IMR-90 (cell line): ENCODE data around the gene PLEKHD1. TPM values are rescaled to one million over a fixed set of nuclear protein-coding genes. Genes with fewer than 3 reads are reported as not detected.

Source experiments
- ATAC-seq: fragments of 200-7000 bp; cut with Tn5 transposase; 2 replicates; pipeline ENCODE4 v1.9.1; 2020; ENCODE audit warnings: low read depth, mild to moderate bottlenecking, moderate library complexity
- BruUV-seq: library from RNA; stranded (reverse); fragments of 400-500 nt; replicated peaks from 2 replicates; lab custom pipeline; 2021; lab: Mats Ljungman, UMichigan
- CTCF ChIA-PET: fragments of 300-600 bp; formaldehyde crosslinking; extraction: SDS; loops from one replicate; lab custom pipeline; 2021; ENCODE audit warnings: antibody characterized with exemption; lab: Yijun Ruan, JAX
- POLR2A ChIA-PET: fragments of 300-600 bp; sonication (Branson Sonifier 250); formaldehyde crosslinking; loops from one replicate; lab custom pipeline; 2022; ENCODE audit warnings: antibody characterized with exemption; ENCODE audit not compliant: unreplicated experiment; lab: Charles Lee
- DNase-seq: peaks from one replicate; pipeline ENCODE4 v3.0.0; 2013
- H2AFZ ChIP-seq: replicated peaks from 2 replicates; pipeline ENCODE3; 2013; ENCODE audit warnings: low read length, mild to moderate bottlenecking; ENCODE audit not compliant: poor library complexity
- H2AK5ac ChIP-seq: 2 replicates; pipeline ENCODE4 v1.6.1; 2013; ENCODE audit warnings: low read depth, low read length, inconsistent platforms
- H2AK9ac ChIP-seq: replicated peaks from 2 replicates; pipeline ENCODE3; 2013; ENCODE audit warnings: mild to moderate bottlenecking, low read depth, low read length, moderate library complexity; ENCODE audit not compliant: poor library complexity
- H2BK120ac ChIP-seq: 2 replicates; pipeline ENCODE4 v1.6.1; 2013; ENCODE audit warnings: low read depth, low read length, inconsistent platforms
- H2BK15ac ChIP-seq: 3 replicates; pipeline ENCODE4 v1.6.1; 2013; ENCODE audit warnings: low read depth, low read length, inconsistent platforms
- H2BK20ac ChIP-seq: 2 replicates; pipeline ENCODE4 v1.6.1; 2013; ENCODE audit warnings: low read depth, mild to moderate bottlenecking, inconsistent platforms, low read length, moderate library complexity
- H2BK5ac ChIP-seq: 2 replicates; pipeline ENCODE4 v1.6.1; 2013; ENCODE audit warnings: mild to moderate bottlenecking, low read depth, low read length, inconsistent platforms; ENCODE audit not compliant: poor library complexity, severe bottlenecking
- H3K14ac ChIP-seq: replicated peaks from 2 replicates; pipeline ENCODE4 v1.6.1; 2013; ENCODE audit warnings: low read depth, low read length, inconsistent platforms
- H3K18ac ChIP-seq: 2 replicates; pipeline ENCODE4 v1.6.1; 2013; ENCODE audit warnings: low read depth, low read length, control low read depth
- H3K23ac ChIP-seq: 2 replicates; pipeline ENCODE4 v1.6.1; 2013; ENCODE audit warnings: low read depth, low read length, inconsistent platforms
- H3K27ac ChIP-seq: 2 replicates; pipeline ENCODE4 v1.5.1; 2013; ENCODE audit warnings: mild to moderate bottlenecking, control low read depth, low read length; ENCODE audit not compliant: insufficient read depth
- H3K27me3 ChIP-seq: 2 replicates; pipeline ENCODE4 v1.6.1; 2013; ENCODE audit warnings: low read length; ENCODE audit not compliant: control insufficient read depth, insufficient read depth
- H3K36me3 ChIP-seq: 2 replicates; pipeline ENCODE4 v1.6.1; 2013; ENCODE audit warnings: low read length, mixed read lengths; ENCODE audit not compliant: control insufficient read depth, insufficient read depth
- H3K4ac ChIP-seq: 2 replicates; pipeline ENCODE4 v1.6.1; 2013; ENCODE audit warnings: low read depth, low read length, inconsistent platforms
- H3K4me1 ChIP-seq: 2 replicates; pipeline ENCODE4 v1.6.1; 2013; ENCODE audit warnings: low read length, mixed read lengths; ENCODE audit not compliant: control insufficient read depth, insufficient read depth
- H3K4me2 ChIP-seq: 2 replicates; pipeline ENCODE4 v1.6.1; 2013; ENCODE audit warnings: low read depth, mild to moderate bottlenecking, control low read depth, low read length, moderate library complexity
- H3K4me3 ChIP-seq: 2 replicates; pipeline ENCODE4 v1.5.1; 2013; ENCODE audit warnings: low read depth, mild to moderate bottlenecking, control low read depth, low read length, moderate library complexity; ENCODE audit not compliant: insufficient read depth
- H3K56ac ChIP-seq: 2 replicates; pipeline ENCODE4 v1.6.1; 2013; ENCODE audit warnings: low read length, inconsistent platforms; ENCODE audit not compliant: insufficient read depth; ENCODE audit errors: extremely low read depth
- H3K79me1 ChIP-seq, 2 experiments: 2 replicates each; pipeline ENCODE4 v1.6.1; 2013; ENCODE audit warnings: low read length in 2 of 2, inconsistent platforms in 1 of 2, low read depth in 1 of 2
- H3K9ac ChIP-seq: 2 replicates; pipeline ENCODE4 v1.6.1; 2013; ENCODE audit warnings: low read depth, low read length, control low read depth
- H3K9me1 ChIP-seq: 2 replicates; pipeline ENCODE4 v1.6.1; 2013; ENCODE audit warnings: low read length, inconsistent platforms; ENCODE audit not compliant: insufficient read depth
- H3K9me3 ChIP-seq: 2 replicates; pipeline ENCODE4 v1.6.1; 2013; ENCODE audit warnings: low read length; ENCODE audit not compliant: control insufficient read depth, insufficient read depth
- H4K20me1 ChIP-seq: 2 replicates; pipeline ENCODE4 v1.6.1; 2013; ENCODE audit warnings: low read length, inconsistent platforms; ENCODE audit not compliant: insufficient read depth
- H4K5ac ChIP-seq: 2 replicates; pipeline ENCODE4 v1.6.1; 2013; ENCODE audit warnings: mild to moderate bottlenecking, low read depth, low read length, control low read depth
- H4K8ac ChIP-seq, 2 experiments: 2 replicates each; pipeline ENCODE4 v1.6.1; 2013; ENCODE audit warnings: low read depth in 2 of 2, low read length in 2 of 2, control low read depth in 1 of 2, inconsistent platforms in 1 of 2
- H4K91ac ChIP-seq: 2 replicates; pipeline ENCODE4 v1.6.1; 2013; ENCODE audit warnings: low read depth, low read length, inconsistent platforms; ENCODE audit not compliant: insufficient read depth
- BHLHE40 ChIP-seq: fragments of 150-350 bp; IDR thresholded peaks from 2 replicates; pipeline ENCODE4 v1.6.1; 2016; ENCODE audit warnings: mild to moderate bottlenecking, low read depth, low read length
- CEBPB ChIP-seq: IDR thresholded peaks from 2 replicates; pipeline ENCODE4 v1.6.1; 2012; ENCODE audit warnings: low read depth, low read length, improper control_type of control experiment
- CHD1 ChIP-seq: IDR thresholded peaks from 2 replicates; pipeline ENCODE4 v1.6.1; 2012; ENCODE audit warnings: low read depth, low read length, improper control_type of control experiment
- FOS ChIP-seq: fragments of 150-350 bp; IDR thresholded peaks from 2 replicates; pipeline ENCODE4 v1.6.1; 2016; ENCODE audit warnings: low read depth, low read length
- MAFK ChIP-seq: IDR thresholded peaks from 2 replicates; pipeline ENCODE4 v1.6.1; 2012; ENCODE audit warnings: low read depth, low read length, improper control_type of control experiment
- MAZ ChIP-seq: IDR thresholded peaks from 2 replicates; pipeline ENCODE4 v1.6.1; 2012; ENCODE audit warnings: low read depth, mild to moderate bottlenecking, low read length, improper control_type of control experiment, moderate library complexity, borderline replicate concordance
- MXI1 ChIP-seq: IDR thresholded peaks from 2 replicates; pipeline ENCODE4 v1.6.1; 2012; ENCODE audit warnings: low read depth, mild to moderate bottlenecking, low read length, moderate library complexity, borderline replicate concordance
- NFE2L2 ChIP-seq: fragments of 150-350 bp; IDR thresholded peaks from 2 replicates; pipeline ENCODE4 v1.6.1; 2016; ENCODE audit warnings: low read depth, mild to moderate bottlenecking, low read length
- POLR2A ChIP-seq: IDR thresholded peaks from 2 replicates; pipeline ENCODE4 v1.6.1; 2012; ENCODE audit warnings: mild to moderate bottlenecking, low read depth, low read length
- RAD21 ChIP-seq: IDR thresholded peaks from 2 replicates; pipeline ENCODE4 v1.6.1; 2012; ENCODE audit warnings: low read length, improper control_type of control experiment
- RCOR1 ChIP-seq: IDR thresholded peaks from 2 replicates; pipeline ENCODE4 v1.6.1; 2012; ENCODE audit warnings: mild to moderate bottlenecking, low read length, improper control_type of control experiment; ENCODE audit not compliant: insufficient replicate concordance
- RFX5 ChIP-seq: IDR thresholded peaks from 2 replicates; pipeline ENCODE4 v1.8.0; 2012; ENCODE audit warnings: low read depth, mild to moderate bottlenecking, low read length, moderate library complexity
- SMC3 ChIP-seq: fragments of 150-350 bp; IDR thresholded peaks from 2 replicates; pipeline ENCODE4 v1.6.1; 2016; ENCODE audit warnings: low read depth, mild to moderate bottlenecking, antibody characterized with exemption, low read length, moderate library complexity
- WGBS, 2 experiments: methylation state at CpG; one replicate each; pipeline versions ENCODE4 v1.1.5 to v1.1.7; 2013; ENCODE audit warnings: missing lambda C conversion rate in 2 of 2; ENCODE audit not compliant: insufficient read length in 1 of 2; ENCODE audit errors: extremely low coverage in 2 of 2; 5-methylcytosine and 5-hydroxymethylcytosine counted together
- dilution Hi-C: fragments of 300-500 bp; cut with HindIII; formaldehyde crosslinking; loops from one replicate; pipeline ENCODE4 v1.14.3; 2018; ENCODE audit warnings: low sequenced_read_pairs; ENCODE audit not compliant: unreplicated experiment
- in situ Hi-C: fragments of 300-500 bp; cut with MboI; formaldehyde crosslinking; loops from 3 replicates; pipeline ENCODE4 v1.14.3; 2019; ENCODE audit warnings: low sequenced_read_pairs, inconsistent platforms, mixed read lengths
- intact Hi-C: fragments of 100-400 bp; cut with micrococcal nuclease; formaldehyde crosslinking; loops from 2 replicates; pipeline ENCODE4 v1.10.0; 2022
- polyA plus RNA-seq, 3 experiments: library from polyadenylated mRNA; depleted of rRNA; stranded (reverse); fragments of >200 nt; gene quantifications; 2 replicates each; pipeline ENCODE4 v1.2.3, GENCODE V29; 2012; ENCODE audit warnings: low replicate concordance in 1 of 3
- total RNA-seq: library from RNA; depleted of rRNA; stranded (reverse); fragments of >200 nt; gene quantifications from 2 replicates; pipeline ENCODE4 v1.2.3, GENCODE V29; 2012
- TF ChIP-seq, protein P1 (sequence below): fragments of 150-350 bp; IDR thresholded peaks from 2 replicates; pipeline ENCODE4 v1.6.1; 2017; ENCODE audit warnings: mild to moderate bottlenecking, antibody characterized with exemption, low read length, low read depth
- TF ChIP-seq, protein P2 (sequence below): fragments of 150-350 bp; IDR thresholded peaks from 2 replicates; pipeline ENCODE4 v1.6.1; 2016; ENCODE audit warnings: low read depth, mild to moderate bottlenecking, low read length, moderate library complexity, borderline replicate concordance
- TF ChIP-seq, protein P3 (sequence below): conservative IDR thresholded peaks from 2 replicates; pipeline ENCODE4 v1.5.1; 2012; ENCODE audit warnings: mild to moderate bottlenecking, low read depth, low read length, improper control_type of control experiment

PLEKHD1 gene
- total and polyA plus RNA-seq, 2 of the 4 experiments (the other 2 are of a cell fraction), result under 0.01 TPM; not detected in 1

DNA sequence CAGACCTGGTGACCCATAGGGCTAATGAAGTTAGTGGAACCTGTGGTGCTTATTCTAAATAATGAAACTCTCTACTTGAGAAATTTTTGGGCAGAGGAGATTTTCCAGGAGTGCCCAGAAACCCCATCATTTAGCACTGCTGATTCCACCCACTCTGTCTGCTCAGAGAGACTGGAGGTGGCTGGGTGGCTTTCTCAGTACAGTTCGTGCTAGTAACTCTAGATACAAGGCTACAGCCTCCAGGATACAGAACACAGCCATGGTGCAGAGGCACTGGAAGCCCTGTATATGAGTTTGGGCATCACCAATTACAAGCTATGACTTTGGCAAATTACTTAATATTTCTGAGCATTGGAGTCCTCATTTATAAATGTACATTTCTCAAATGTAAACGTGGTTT, 57.8 kb downstream of the PLEKHD1 start:
- H2BK120ac ChIP-seq, result no peak overlapping the region
- H3K56ac ChIP-seq, result no peak overlapping the region
- WGBS, 2 experiments, result no CpG with 5 or more reads among the region's 2 CpGs
- dilution Hi-C loops, result no loop called here
- H3K36me3 ChIP-seq, result no peaks in the 10 kb centered on the region
- no peaks in the 10 kb centered on the region for H3K9me1 ChIP-seq
- no peak overlapping the region for H2AFZ ChIP-seq
- no peaks in the 10 kb centered on the region for H3K4me1 ChIP-seq
- no peak overlapping the region for H3K9ac ChIP-seq
- ChIA-PET POLR2A (no interaction called here), CTCF (no interaction called here)
- no peak overlapping the region for H3K4ac ChIP-seq
- H2AK9ac ChIP-seq, result no peak overlapping the region
- BruUV-seq, result no TSS peak
- no peak for TF ChIP-seq RFX5
- no peak for TF ChIP-seq CEBPB
- no peak for TF ChIP-seq CHD1
- TF ChIP-seq MAZ, result no peak
- no peak for TF ChIP-seq BHLHE40
- TF ChIP-seq, protein P1, sequence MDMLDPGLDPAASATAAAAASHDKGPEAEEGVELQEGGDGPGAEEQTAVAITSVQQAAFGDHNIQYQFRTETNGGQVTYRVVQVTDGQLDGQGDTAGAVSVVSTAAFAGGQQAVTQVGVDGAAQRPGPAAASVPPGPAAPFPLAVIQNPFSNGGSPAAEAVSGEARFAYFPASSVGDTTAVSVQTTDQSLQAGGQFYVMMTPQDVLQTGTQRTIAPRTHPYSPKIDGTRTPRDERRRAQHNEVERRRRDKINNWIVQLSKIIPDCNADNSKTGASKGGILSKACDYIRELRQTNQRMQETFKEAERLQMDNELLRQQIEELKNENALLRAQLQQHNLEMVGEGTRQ, result no peak
- TF ChIP-seq POLR2A, result no peak
- TF ChIP-seq MAFK, result no peak
- TF ChIP-seq MXI1, result no peak
- no peak for TF ChIP-seq SMC3
- TF ChIP-seq, protein P2, sequence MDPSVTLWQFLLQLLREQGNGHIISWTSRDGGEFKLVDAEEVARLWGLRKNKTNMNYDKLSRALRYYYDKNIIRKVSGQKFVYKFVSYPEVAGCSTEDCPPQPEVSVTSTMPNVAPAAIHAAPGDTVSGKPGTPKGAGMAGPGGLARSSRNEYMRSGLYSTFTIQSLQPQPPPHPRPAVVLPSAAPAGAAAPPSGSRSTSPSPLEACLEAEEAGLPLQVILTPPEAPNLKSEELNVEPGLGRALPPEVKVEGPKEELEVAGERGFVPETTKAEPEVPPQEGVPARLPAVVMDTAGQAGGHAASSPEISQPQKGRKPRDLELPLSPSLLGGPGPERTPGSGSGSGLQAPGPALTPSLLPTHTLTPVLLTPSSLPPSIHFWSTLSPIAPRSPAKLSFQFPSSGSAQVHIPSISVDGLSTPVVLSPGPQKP, result no peak
- TF ChIP-seq, protein P3, sequence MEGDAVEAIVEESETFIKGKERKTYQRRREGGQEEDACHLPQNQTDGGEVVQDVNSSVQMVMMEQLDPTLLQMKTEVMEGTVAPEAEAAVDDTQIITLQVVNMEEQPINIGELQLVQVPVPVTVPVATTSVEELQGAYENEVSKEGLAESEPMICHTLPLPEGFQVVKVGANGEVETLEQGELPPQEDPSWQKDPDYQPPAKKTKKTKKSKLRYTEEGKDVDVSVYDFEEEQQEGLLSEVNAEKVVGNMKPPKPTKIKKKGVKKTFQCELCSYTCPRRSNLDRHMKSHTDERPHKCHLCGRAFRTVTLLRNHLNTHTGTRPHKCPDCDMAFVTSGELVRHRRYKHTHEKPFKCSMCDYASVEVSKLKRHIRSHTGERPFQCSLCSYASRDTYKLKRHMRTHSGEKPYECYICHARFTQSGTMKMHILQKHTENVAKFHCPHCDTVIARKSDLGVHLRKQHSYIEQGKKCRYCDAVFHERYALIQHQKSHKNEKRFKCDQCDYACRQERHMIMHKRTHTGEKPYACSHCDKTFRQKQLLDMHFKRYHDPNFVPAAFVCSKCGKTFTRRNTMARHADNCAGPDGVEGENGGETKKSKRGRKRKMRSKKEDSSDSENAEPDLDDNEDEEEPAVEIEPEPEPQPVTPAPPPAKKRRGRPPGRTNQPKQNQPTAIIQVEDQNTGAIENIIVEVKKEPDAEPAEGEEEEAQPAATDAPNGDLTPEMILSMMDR, result no peak
- no peak for TF ChIP-seq RCOR1
- TF ChIP-seq RAD21, result no peak
- no peak for TF ChIP-seq FOS
- TF ChIP-seq NFE2L2, result no peak
- no peak overlapping the region for H2BK20ac ChIP-seq
- peaks cover 18% of the 10 kb centered on the region for H3K27me3 ChIP-seq
- no peak overlapping the region for H3K4me3 ChIP-seq
- H4K91ac ChIP-seq, result no peak overlapping the region
- in situ Hi-C loops, result no loop called here
- no peak overlapping the region for H3K18ac ChIP-seq
- H3K9me3 ChIP-seq, result peaks cover 5% of the 10 kb centered on the region; the same call in 1 of the 2 replicates
- H3K79me1 ChIP-seq, result no peaks in the 10 kb centered on the region
- H2AK5ac ChIP-seq, result no peak overlapping the region
- no peak overlapping the region for H3K27ac ChIP-seq
- no peak overlapping the region for H4K5ac ChIP-seq
- DNase-seq (no peak), ATAC-seq (no peak)
- intact Hi-C loops, result no loop called here
- no peak overlapping the region for H4K8ac ChIP-seq
- H3K14ac ChIP-seq, result no peak overlapping the region
- no peak overlapping the region for H2BK15ac ChIP-seq
- no peaks in the 10 kb centered on the region for H4K20me1 ChIP-seq
- H3K4me2 ChIP-seq, result no peak overlapping the region
- H3K23ac ChIP-seq, result no peak overlapping the region
- H2BK5ac ChIP-seq, result no peak overlapping the region
